Chondrocyte (in vitro differentiated cells): ENCODE results near the gene JMJD8. TPM values are rescaled to one million over a fixed set of nuclear protein-coding genes. Genes with fewer than 3 reads are reported as not detected.

Experiments
- DNase-seq: peaks from one replicate; pipeline ENCODE4 v3.0.0; 2021; ENCODE audit warnings: mixed read lengths, low spot score
- H3K27ac Mint-ChIP-seq: one replicate; pipeline ENCODE4 v1.8.0; 2021; ENCODE audit warnings: mild to moderate bottlenecking, moderate library complexity, mixed read lengths; ENCODE audit not compliant: unreplicated experiment
- H3K27me3 Mint-ChIP-seq: 2 replicates; pipeline ENCODE4 v1.8.0; 2021; ENCODE audit warnings: low read depth, mixed read lengths
- H3K36me3 Mint-ChIP-seq: 2 replicates; pipeline ENCODE4 v1.8.0; 2021; ENCODE audit warnings: low read depth, mixed read lengths
- H3K4me1 Mint-ChIP-seq: 2 replicates; pipeline ENCODE4 v1.8.0; 2021; ENCODE audit warnings: low read depth, mild to moderate bottlenecking, mixed read lengths
- H3K4me3 Mint-ChIP-seq: one replicate; pipeline ENCODE4 v1.8.0; 2021; ENCODE audit warnings: mild to moderate bottlenecking, moderate library complexity, mixed read lengths; ENCODE audit not compliant: unreplicated experiment
- H3K9me3 Mint-ChIP-seq: 2 replicates; pipeline ENCODE4 v1.8.0; 2021; ENCODE audit warnings: low read depth, mixed read lengths
- total RNA-seq: library from RNA; stranded (reverse); gene quantifications from 3 replicates; pipeline ENCODE4 v1.2.1, GENCODE V29; 2021
- TF ChIP-seq, protein P1 (sequence below): fragments of 200-600 bp; sonication (generic); IDR thresholded peaks from 2 replicates; pipeline ENCODE4 v1.5.0; 2021; ENCODE audit warnings: antibody characterized with exemption, mild to moderate bottlenecking, moderate library complexity

The JMJD8 gene
- total RNA-seq, 1 donor from 2014 or later, result 39.2 TPM

DNA sequence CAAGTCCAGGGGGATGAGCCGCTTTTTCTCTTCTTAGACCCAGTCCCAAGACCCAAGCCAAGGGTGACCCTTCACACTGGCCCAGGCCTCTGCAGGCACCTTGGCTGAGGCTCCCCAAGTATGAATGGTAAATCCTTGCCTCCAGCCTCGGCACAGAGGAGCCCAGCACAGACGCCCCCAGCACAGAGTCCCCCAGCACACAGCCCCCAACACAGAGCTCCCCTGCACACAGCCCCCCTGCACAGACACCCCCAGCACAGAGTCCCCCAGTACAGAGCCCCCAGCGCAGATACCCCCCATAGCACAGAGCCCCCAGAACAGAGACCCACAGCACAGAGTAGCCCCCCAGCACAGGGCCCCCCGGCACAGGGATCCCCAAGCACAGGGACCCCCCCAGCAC lies 43.5 kb downstream of the JMJD8 start:
- H3K36me3 Mint-ChIP-seq, result no peaks in the 10 kb centered on the region
- no peaks in the 10 kb centered on the region for H3K9me3 Mint-ChIP-seq
- no peak for DNase-seq
- TF ChIP-seq, protein P1, sequence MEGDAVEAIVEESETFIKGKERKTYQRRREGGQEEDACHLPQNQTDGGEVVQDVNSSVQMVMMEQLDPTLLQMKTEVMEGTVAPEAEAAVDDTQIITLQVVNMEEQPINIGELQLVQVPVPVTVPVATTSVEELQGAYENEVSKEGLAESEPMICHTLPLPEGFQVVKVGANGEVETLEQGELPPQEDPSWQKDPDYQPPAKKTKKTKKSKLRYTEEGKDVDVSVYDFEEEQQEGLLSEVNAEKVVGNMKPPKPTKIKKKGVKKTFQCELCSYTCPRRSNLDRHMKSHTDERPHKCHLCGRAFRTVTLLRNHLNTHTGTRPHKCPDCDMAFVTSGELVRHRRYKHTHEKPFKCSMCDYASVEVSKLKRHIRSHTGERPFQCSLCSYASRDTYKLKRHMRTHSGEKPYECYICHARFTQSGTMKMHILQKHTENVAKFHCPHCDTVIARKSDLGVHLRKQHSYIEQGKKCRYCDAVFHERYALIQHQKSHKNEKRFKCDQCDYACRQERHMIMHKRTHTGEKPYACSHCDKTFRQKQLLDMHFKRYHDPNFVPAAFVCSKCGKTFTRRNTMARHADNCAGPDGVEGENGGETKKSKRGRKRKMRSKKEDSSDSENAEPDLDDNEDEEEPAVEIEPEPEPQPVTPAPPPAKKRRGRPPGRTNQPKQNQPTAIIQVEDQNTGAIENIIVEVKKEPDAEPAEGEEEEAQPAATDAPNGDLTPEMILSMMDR, result no peak
- no peaks in the 10 kb centered on the region for H3K27me3 Mint-ChIP-seq
- H3K4me1 Mint-ChIP-seq, result peaks cover 8% of the 10 kb centered on the region
- peak overlapping the region; percentile 22 for H3K4me3 Mint-ChIP-seq
- no peak overlapping the region for H3K27ac Mint-ChIP-seq

DNA sequence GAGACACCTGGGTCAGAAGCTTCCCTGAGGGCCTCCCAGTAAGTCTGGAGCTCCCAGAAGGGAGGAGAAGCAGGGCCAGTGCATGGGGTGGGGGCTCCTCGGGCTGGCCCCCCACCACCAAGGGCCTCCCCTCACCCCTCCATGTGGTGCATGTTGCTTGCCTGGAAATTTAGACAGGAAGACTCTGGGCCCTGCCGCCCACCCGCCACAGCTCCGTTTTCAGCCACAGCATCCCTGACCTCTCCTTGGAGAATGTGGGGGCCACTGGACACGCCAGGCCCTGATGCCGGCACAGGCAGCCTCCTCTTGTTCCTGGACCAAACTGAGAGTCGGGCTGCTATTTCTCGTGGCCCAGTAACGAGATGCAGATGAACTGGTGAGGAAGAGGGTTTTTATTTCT lies 45.3 kb downstream of the JMJD8 start:
- Mint-ChIP-seq H3K4me1 (peaks cover 14% of the 10 kb centered on the region), H3K36me3 (no peaks in the 10 kb centered on the region), H3K9me3 (no peaks in the 10 kb centered on the region), H3K4me3 (no peak overlapping the region), H3K27ac (no peak overlapping the region), H3K27me3 (no peaks in the 10 kb centered on the region)
- no peak for DNase-seq
- TF ChIP-seq, protein P1, result no peak

DNA sequence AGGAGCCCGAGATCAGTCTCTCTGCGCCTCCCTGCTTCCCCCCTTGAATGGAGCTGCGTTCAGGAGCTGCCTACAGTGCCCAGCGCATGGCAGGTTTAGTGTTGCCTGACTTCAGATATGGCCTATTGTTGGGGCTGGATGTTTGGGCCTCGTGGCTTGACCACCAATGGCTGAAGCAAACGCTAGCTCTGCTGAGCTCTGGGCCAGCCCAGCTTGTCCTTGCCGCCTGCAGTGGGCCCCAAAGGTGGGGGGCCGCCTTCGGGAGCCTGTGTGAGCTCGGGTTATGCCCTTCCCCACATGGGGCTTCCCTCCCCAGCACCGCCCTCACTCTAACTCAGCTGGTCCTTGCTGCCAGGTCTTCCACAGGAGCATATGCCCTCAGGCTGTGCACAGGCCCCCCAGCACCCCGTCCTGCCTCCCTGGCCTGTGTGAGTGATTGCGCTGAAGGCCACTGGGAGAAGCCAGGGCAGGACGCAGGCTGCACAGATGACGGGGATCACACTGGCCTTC lies 46.0 kb downstream of the JMJD8 start:
- Mint-ChIP-seq H3K9me3 (no peaks in the 10 kb centered on the region), H3K36me3 (no peaks in the 10 kb centered on the region), H3K4me3 (no peak overlapping the region), H3K27me3 (no peaks in the 10 kb centered on the region), H3K27ac (no peak overlapping the region), H3K4me1 (peaks cover 14% of the 10 kb centered on the region)
- no peak for DNase-seq
- TF ChIP-seq, protein P1, result no peak

DNA sequence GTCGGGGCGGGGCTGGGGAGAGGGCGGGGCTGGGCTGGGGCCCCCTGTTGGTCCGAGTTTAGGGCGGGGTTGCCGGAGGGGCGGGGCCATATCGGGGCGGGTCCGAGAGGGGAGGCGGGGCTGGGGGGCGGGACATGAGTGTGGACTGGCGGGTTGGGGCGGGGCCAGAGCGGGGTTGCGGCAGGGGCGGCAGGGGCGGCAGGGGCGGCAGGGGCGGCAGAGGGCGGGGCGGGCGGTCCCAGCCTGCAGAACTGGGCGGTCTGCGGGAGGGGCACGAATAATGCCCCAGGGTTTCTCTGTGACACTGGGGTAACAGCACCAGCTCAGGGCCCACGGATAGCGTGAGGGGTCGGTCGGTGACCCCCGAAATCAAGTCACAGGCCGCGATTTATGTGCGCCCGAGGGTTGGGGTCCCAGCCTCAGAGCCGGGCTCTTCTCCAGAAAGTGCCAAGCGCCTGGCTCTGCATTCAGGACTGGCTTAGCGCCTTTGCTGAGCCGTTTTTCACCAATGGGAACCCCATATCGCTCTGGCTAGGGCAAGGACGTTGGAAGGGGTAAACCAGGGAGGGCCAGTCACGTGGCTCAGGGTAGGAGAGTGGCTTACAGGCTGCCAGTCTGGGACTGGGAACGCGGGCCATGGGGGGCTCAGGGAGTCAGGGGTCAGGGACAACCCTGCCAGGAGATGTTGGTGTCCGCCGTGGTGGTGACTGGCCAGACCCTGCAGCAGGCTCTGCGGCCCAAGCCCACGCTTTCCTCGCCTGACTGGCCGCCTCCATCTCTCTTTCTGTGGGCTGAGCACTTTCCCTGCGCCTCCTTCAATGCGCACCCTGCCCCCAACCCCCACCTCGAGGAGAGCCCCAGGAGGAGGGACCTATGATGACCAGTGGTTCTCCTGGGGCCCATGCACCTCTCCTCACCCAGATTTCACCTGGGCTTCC lies 46.8 kb downstream of the JMJD8 start:
- DNase-seq, result no peak
- H3K4me3 Mint-ChIP-seq, result peak overlapping the region; percentile 84
- H3K9me3 Mint-ChIP-seq, result no peaks in the 10 kb centered on the region
- peaks cover 8% of the 10 kb centered on the region for H3K4me1 Mint-ChIP-seq
- no peaks in the 10 kb centered on the region for H3K36me3 Mint-ChIP-seq
- H3K27me3 Mint-ChIP-seq, result no peaks in the 10 kb centered on the region
- TF ChIP-seq, protein P1, result no peak
- peak overlapping the region; percentile 98 for H3K27ac Mint-ChIP-seq

DNA sequence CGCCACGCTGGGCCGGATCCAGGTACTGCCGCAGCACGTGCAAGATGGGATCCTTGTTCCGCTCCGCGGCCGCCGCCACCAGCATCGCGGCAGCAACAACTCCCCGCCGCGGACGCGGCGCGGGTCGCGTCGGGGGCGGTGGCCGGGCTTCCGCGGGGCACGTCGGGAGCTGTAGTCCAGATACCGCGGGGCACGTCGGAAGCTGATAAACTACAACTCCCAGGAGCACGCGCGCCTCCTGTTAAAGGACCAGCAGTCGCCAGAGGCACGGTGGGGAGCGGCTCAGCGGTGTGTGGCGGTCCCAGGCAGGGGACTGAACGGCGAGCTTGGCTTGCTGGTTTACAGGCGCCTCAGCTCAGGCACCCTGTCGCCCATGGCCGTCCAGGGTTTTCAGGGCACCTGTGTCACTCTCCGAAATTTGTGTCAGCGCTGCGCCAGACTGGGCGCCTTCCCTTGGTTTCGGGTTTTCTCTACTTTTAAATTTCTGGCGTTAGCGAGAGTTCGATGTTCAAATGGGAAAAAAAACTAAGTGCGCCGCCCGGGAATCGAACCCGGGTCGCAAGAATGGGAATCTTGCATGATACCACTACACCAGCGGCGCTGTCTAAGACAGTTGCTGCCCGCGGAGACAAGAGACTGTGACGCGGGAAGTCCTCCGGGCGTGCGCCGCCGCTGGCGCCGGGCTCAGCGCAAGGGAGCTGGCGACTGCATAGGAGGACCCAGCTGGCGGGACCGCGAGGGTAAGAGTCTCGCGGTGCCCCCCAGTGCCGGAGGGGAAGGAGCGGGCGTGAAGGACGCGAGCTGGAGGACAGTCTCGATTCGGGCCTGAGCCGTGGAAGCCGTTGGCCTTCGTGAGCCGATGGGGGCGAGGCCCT lies 47.7 kb downstream of the JMJD8 start, which contains the start of gene METTL26:
Gene METTL26 (minus strand): TSS at position 100 of the 875 bp plus-strand sequence. CDS start 15 bp downstream, at position 85.
- H3K9me3 Mint-ChIP-seq, result no peaks in the 10 kb centered on the region
- H3K4me3 Mint-ChIP-seq, result peak within 1 kb of the TSS; percentile 84
- DNase-seq, result no peak
- H3K36me3 Mint-ChIP-seq, result no peaks in the 10 kb centered on the region
- peak within 1 kb of the TSS; percentile 98 for H3K27ac Mint-ChIP-seq
- TF ChIP-seq, protein P1, result no peak
- H3K27me3 Mint-ChIP-seq, result no peaks in the 10 kb centered on the region
- peaks cover 8% of the 10 kb centered on the region for H3K4me1 Mint-ChIP-seq
